ENCODE measurements around the gene PRIMA1.

PRIMA1 gene

DNA sequence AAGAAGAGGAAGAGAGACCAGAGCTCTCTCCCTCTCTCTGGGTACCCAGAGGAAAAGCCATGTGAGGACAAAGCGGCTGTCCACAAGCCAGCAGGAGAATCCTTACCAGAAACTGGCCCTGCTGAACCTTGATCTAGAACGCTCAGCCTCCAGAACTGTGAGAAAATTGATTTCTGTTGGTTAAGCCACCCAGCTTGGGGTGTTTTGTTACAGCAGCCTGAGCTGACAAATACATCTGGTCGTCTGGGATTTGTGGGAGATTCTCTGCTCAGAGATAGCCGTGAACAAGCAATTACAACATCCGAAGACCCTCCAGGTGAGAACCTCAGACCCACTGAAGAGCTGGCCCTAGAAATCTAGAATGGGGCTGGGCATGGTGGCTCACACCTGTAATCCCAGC is 6.5 kb upstream of the PRIMA1 start:
- FAIRE-seq: no peak

DNA sequence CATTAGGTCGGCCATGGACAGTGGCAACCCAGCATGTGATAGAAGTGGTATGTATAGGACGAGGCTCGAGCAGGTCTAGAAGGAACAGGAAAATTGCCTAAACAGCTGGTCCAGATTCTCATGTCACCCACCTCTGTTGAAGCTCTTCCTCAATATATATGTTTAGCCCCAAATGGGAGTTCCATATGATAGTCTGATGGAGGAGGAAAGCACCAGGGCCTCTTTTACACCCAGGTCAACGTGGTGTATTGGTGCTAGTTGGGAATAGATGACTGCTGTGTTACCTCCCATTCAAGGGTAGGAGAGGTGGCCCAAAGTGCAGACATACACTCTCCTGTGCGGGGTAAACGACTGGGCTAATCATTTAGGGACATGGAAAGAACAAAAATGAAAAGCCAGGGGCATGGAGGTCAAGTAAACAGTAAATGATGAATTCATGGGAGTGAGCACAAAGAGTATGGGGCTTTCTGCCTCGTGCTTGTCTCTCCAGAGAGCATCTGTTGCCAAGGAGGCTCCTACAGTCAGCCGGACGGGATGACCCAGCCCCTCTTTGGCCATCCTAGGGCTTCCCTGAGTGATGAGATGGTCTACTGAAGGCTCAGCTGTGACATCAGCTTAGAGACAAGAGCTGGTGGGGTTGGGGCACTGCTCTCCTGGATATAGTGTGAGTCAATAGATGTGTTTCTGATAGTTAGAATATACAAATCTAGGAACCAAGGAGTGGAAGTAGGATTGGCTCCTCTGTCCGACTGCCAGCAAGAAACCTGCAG is 5.5 kb upstream of the PRIMA1 start:
- no peak for FAIRE-seq

GRCh38 chr14:93792391-93792790 is 4.1 kb upstream of the PRIMA1 start:
- no peak for FAIRE-seq

DNA sequence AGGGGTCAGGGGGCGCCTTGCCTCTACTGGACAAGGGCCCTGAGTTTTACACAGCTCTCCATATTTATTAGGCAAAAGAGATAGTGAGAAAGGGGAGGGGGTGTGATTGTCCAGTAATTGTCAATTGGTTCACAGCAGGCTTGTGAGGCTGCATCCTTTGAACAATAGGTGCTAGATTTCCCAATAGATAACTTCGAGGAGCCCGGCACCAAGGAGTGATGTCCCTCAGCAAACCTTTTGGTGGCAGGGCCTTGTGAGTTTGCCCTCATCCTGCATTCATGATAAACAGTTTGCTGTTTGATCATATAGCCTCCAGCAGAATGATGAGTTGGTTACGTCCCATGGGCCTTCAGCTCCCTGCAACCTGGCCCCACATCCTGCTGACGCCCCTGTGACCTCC is 2.7 kb upstream of the PRIMA1 start:
- FAIRE-seq: no peak

GRCh38 chr14:93789228-93790130 is 1.2 kb upstream of the PRIMA1 start:
- no peak for FAIRE-seq

DNA sequence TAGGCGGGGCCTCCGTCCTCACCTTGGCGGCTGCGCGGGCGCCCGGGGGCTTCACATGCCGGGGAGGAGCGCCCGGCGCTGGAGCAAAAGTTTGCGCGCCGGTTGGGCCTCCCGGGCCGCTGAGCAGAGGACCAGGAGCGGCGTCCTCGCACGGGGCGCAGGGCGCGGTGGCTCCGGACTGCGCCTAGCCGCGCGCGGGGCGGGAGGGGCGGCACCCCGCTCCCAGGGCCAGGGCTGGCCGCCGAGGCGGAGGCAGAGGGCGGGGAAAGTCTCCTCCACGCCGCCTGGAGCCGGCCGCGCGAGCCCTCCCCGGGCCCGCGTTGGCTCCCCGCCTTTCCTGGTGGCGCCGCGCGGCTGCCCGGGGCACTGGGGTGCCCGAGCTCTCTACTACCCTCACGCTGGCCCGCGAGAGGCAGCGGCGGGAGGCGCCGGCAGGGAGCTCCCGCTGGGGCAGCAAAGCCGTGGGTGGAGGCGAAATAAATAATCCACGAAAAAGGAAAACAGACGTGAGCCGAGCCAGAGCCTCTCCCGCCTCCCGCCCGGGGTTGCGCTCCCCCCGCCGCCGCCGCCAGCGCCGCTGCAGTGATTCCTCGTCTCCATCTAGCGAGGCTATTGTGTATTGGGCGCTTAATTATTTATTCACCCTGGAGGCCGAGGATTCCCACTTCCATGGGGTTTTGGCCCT is 400 bp upstream of the PRIMA1 start:
- FAIRE-seq: no peak

DNA sequence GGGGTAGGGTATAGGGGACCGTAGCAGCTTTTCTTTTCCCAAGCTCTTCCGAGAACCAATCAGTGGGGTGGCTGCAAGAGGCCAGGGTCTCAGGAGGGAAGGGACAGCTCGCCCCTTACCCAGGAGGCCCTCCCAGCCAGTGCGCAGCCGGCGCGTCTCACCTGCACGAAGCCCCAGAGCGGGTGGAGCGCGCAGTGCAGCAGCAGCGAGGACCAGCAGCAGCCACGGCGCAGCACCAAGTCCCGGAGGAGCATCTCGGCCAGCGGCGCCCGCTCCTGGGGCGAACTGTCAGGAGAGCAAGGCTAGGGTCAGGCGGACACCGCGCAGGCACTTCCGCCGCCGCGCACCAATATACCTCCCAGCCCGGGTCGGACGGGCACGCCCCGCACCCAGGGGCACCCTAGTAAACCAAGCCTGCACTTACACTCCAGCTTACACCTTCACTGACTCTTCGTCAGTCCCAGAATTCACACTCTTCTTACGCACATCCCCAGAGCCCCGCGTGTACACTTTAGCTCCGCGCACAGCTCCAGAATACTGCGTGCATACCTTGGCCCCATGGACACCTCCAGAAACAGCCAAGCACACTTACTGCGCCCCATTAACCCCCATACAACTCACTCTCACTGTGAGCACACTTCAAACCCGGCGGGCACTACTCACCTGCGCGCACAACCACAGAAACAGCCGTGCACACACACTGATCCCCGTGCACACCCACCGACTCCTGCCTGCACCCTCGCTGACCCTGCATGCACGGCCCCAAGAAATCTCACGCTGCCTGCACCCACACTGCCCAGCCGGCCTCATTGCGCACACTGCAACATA is 606 bp downstream of the PRIMA1 start:
- no peak for FAIRE-seq

DNA sequence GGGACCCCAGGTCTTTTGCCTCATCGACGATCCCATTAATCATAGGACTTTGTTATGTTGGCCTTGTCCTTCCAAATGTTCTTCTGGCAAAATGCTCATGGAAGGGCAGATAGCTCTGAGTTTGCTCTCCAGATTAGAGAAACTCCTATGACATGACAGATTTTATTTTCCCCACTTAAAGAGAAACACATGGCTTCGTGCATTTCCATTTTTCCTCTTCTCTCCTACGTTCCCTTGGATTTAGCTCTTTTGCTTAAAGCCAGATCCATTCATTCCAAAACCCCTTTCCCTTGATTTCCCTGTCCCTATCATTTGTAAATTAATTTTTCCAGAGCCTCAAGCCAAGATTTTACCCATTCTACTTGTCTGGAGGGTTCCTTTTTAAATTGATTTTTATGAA is 2.9 kb downstream of the PRIMA1 start:
- FAIRE-seq: no peak

- no peak for FAIRE-seq
These were observed 3.4 kb downstream of the PRIMA1 start for GRCh38 chr14:93784878-93785277.

- no peak for FAIRE-seq
These were observed 7.4 kb downstream of the PRIMA1 start for GRCh38 chr14:93780813-93781400.

GRCh38 chr14:93778856-93779629 is 9.2 kb downstream of the PRIMA1 start:
- no peak for FAIRE-seq

DNA sequence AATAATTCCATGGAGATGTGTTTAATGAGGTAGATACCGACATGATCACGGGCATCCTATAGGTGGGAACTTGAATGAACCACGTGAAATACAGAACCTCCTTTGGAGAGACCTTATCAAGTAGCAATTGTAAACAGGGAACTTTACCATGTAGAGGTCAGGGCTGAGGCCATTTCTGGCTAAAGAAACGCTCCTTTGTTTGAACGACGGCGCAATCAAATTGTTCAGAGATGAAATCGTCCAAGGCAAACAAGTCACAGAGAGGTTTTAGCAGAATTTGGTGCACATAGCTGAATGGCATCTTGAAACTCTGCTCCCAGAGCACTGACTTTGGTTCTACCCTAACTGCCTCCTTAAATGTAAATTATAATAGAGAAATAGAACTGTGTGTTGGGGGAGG is 9.8 kb downstream of the PRIMA1 start:
- no peak for FAIRE-seq

DNA sequence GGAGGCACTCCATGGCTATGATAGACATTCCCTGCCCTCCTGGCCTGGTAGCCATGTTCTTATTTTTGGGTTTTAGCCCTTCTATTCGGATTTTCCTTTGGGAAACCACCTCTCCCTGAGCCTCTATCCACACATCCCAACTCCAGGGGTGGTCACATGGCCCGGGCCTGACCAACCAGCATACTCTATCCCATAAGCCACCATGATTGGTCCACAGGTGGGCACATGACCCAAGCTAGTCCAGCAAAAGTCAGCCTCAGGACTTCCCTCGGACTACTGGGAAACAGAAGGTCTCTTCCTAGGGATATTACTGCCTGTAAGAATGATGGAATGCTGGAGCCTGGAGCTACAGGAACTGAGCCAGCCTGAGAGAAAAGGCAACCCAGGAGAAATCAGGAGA is 12.5 kb downstream of the PRIMA1 start:
- no peak for FAIRE-seq

DNA sequence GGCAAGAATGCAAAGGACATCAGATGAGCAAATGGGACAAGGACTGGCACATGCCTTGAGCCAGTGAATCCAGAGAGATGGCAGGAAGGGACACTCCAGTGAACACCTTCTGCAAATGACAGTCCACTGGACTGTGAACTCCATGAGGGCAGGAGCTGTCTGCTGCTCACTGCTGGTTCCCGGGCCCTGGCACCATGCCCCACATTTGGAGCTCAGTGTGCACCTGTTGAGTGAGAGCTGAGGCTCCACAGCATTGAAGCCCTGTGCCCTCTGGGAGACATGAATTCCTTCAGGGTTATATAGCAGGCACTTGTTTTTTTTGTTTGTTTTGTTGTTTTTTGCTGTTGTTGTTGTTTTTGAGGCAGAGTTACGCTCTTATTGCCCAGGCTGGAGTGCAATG is 13.1 kb downstream of the PRIMA1 start:
- no peak for FAIRE-seq

DNA sequence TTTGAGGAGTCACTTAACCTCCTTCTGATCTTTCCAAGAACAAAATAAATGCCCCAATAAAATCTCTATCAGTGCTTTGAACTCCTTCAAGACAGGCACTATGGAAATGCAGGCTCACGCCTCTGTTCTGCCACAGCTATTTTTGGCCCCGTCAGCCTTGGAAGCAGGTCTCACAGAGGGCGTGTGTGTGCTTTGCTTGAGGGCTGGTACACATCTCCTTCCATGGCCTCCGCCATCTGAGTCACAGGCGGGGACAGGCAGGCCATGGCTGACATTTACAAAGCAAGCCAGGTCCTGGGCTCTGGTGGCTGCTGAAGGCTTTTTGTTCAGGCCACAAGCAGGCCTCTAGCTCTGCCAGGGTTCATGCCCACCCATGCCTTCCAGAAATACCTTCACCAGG is 16.0 kb downstream of the PRIMA1 start:
- FAIRE-seq: no peak

- FAIRE-seq: no peak
These were observed 22.3 kb downstream of the PRIMA1 start for GRCh38 chr14:93765970-93766369.

DNA sequence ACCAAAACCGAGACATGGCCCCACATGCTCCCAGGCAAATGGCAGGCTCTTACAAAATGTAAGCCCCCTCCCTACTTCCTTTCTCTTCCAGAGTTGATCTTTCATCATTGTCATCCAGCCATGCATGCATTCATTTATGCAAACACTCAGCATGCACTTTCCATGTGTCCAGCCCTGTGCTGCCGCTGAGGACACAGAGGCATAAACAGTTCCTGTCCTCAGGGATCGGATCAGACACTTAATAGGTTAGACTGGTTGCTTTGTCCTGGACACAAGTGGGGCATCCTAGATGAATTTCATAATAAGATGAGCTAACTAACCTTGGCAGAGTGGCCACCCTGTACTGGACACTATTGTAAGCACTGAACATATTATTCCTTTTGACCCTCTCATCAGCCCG is 23.1 kb downstream of the PRIMA1 start:
- FAIRE-seq: no peak

- FAIRE-seq: no peak
These were observed 24.1 kb downstream of the PRIMA1 start for GRCh38 chr14:93764211-93764659.

DNA sequence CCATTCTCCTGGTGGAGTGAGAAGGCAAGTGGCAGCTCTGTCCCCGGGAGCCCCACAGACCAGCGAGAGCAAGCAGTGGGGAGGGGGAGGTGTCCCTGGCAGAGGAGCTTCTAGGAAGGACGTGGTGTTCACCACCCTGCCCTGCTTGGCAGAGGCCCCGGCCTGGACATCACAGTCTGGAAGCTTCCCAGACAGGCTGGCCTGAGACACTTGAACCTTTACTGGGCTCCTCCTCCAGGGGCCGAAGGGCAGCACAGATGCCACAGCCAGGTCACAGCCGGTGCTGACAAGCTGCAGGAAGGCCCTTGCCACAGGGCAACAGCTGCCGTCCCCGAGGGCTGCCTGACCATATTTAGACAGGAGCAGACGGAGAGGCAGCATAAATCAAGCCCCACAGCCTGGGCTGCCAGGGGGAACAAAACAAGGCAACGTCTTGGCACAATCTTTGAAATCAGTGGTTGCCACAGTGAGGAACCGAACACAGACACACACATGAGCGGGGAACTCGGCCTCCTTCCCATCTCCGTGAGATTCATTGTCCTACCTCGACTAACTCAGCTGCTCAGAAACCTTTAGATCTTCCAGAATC is 28.5 kb downstream of the PRIMA1 start:
- no peak for FAIRE-seq

DNA sequence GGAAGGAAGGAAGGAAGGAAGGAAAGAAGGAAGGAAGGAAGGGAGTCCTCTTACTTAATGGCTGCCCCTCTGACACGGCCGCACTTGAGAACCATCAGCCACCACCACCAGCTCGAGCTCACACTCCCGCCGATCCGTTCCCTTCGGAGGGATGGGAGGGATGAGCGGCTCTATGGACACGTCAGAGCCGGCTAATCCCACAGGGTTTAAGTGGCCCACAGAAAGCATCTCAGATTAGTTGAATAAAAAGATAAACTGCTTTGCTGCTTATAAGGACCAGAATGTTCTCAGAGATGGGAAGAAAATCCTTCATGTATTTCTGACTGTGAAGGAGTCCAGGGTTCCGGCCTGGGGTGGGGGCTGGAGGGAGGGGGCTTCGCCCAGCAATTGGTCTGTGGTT is 31.1 kb downstream of the PRIMA1 start:
- FAIRE-seq: no peak

DNA sequence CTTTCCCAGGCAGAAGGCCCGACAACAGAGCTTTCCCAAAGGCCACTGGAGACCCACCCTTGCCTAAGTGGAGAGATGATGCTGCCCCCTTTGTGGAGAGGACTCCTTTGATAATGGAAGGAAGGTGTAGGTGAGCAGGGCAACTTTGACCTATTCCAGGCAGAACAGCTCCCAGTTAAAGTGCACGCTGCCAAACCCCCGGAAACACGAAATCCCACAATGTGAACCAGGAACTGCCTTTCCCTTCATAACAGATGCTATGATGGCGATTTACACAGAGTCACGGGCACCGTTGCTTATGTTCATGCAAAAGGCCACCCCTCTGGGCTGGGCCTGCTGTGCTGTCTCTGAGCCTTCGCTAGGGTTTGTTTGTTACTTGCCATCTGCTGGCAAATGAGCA is 34.6 kb downstream of the PRIMA1 start:
- FAIRE-seq: no peak
